ENCODE data around the gene LINGO3.
"Not testable (repeated sequence)": the region's sequence is repeated elsewhere in the genome, so short reads cannot be mapped to it uniquely, and the experiment has no call there.

LINGO3 gene

DNA sequence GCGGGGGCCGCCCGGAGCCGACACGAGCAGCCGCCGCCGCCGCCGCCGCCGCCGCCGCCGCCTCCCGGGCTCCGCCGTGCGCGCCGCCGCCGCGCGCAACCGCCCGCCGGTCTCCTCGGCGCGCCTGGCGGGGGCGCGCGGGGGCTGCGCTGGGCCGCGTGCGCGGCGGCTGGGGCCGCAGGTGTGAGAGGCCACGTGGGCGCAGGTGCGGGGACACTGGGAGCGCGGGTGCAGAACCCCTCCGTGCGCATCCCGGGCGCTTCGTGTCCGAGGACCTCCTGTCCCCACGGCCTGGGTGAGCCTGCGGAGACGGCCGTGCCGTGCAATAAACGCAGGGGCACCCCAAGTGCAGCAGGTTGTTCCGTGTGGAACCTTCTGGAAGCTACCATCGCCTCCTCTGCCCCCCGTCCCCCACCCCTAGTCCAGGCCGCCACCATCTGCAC is at the start of gene LINGO3:
Gene LINGO3, minus strand, starts transcription at position 41 of the 443 bp plus-strand sequence. CDS start 16,378 bp downstream, outside the sequence.
- DNase-seq (ENCODE audit: low read depth in 3 of 3), result no peak

DNA sequence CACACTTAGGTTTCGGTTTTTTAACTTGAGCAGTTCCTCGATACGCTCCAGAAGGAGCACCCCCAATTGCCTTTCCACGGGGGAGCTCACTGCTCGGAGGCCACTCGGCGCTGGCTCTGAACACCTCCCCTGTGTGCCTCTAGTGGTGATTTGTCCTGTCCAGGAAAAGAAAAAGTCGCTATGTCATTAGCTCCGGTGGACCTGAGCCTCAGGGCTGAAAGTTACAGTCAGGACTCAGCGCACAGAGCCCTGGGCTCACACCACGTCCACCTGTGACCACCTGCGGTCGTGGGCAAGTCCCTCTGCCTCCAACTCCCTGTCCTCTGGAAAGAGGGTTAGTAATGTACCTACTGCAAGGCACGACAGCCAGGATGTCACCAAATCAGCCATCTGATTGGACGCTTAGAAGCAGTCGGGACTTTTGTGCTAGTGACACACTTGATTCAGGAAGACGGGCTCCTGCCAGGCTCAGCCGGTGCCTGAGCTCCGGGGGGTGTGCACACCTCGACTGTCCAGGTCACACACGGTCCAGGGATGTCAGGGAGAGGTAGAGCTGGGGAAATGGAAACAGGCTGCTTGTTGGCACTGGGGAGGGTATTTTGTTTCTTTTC is 48.2 kb upstream of the LINGO3 start:
- DNase-seq (ENCODE audit: low read depth in 3 of 3), result no peak

GRCh38 chr19:2355168-2356035 is 47.4 kb upstream of the LINGO3 start:
- no peak for DNase-seq (ENCODE audit: low read depth in 3 of 3)

DNA sequence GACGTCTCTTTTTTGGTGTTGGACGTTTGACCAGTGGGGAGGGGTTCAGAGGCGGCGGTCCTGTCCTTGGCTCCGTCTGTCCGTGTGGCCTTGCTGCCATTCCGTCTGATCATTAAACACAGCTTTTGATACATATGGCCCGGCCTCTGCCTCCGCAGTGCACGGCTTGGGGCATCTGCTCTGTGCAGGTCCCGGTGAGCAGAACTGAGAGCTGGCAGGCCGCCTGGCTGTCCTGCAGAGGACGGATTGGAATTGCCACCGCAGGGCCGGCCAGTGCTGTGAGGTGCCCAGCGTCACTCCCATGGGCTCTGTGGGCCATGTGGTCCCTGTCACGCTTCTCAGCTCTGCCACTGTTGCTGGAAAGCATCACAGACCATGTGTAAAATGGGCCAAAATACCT is 46.7 kb upstream of the LINGO3 start:
- no peak for DNase-seq (ENCODE audit: low read depth in 3 of 3)

GRCh38 chr19:2353887-2354592 is 46.1 kb upstream of the LINGO3 start:
- no peak for DNase-seq (ENCODE audit: low read depth in 3 of 3)

DNA sequence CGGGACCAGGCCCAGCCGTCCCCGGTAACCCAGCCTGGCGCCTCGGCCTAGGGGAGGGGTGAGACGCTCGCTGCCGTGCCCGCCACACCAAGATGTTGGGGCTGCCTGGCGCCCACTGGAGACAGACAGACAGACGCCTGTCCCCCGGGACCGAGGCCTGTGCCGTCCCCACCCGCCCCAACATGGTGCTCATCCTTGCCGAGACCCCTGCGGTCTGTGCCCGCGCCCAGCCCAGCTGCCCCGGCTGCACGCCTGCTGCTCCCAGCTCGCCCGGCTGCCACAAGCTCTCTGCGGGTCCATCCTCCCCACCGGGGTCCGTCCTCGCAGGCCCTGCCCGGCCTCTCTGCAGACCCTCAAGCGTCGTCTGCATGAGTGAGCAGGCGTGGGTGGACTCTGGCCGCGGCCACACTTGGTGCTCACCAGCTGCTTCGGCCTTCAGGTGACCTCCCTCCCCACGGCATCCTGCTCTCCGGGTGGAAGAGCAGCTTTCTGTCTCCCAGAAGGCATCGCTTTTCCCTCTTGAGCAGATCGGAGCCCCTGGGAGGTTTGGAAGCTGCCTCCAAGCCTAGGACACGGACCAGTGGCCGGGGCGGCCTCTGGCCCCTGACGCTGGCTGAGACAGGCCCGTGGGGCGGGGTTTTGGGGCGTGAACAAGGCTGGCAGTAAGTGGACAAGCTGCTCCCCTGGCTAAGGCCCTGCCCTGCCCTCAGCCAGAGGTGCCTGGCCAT is 45.4 kb upstream of the LINGO3 start:
- no peak for DNase-seq (ENCODE audit: low read depth in 3 of 3)

DNA sequence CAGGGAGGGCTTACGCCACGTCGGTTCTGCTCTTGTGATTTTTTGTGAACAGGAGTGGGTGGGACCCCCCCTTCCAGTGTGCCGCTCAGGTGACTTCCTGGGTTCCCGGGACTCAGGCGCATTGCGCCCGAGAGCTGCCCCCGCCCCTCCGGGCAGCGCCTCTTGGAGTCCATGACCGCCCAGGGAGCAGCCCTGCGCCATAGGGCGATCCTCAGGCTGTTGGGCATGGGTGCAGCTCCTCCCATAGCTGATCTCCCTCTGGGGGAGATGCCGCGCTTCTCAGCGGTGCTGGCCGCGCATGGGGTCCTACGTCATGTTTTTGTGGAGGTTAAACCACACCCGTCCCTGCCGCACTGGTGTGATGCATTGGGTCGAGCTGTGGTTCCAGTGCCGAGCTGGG is 44.2 kb upstream of the LINGO3 start:
- no peak for DNase-seq (ENCODE audit: low read depth in 3 of 3)

GRCh38 chr19:2351591-2351990 is 43.6 kb upstream of the LINGO3 start:
- no peak for DNase-seq (ENCODE audit: low read depth in 3 of 3)

DNA sequence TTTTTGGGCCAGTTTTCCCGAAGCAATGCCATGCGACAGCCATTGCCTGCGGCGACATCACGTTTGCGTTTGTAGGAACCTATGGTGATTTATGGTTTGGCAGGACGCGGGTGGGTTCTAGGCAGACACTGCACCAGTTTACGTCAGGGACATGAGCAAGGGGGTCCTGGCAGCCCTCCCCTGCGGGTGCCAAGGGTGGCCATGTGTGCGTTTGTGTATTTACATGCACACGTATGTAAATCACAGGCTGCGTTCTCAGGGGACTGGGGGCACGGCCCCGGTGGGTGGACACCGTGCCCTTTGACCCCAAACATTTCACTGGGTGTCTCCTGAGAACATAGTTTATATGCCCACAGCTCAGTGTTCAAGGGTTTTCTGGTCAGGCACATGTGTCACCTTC is 42.7 kb upstream of the LINGO3 start:
- DNase-seq (ENCODE audit: low read depth in 3 of 3), result no peak

- not testable (repeated sequence) for DNase-seq (ENCODE audit: low read depth in 3 of 3)
Observed at GRCh38 chr19:2349818-2350217, 41.9 kb upstream of the LINGO3 start.

DNA sequence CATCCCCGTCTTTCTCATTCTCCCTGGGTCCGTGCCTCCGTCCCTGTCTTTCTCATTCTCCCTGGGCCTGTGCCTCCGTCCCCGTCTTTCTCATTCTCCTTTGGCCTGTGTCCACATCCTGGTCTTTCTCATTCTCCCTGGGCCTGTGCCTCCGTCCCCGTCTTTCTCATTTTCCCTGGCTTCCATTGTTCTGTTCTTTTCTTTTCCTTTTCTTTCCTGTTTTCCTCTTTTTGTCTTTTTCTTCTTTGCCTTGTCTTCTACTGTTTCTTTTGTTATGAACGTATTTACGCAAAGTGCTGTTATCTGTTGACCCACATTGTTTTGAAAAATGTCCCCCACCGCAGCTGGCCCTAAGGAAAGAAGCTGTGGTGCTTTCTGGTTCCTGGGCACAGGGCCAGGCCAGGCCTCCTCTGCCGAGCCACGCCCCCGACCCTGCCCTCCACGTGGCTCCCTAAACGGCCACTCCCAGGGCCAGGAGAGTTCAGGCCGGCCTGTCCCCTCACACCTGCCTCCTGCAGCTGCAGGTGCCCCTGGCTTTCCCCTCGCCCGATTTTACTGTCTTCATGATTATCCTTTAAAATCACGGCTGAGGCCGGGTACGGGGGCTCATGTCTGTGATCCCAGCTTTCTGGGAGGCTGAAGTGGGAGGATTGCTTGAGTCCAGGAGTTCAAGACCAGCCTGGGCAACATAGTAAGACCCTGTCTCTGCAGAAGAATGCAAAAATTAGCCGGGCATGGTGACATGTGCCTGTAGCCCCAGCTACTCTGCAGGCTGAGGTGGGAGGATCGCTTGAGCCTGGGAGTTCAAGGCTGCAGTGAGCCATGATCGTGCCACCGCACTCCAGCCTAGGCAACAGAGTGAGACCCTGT is 38.1 kb upstream of the LINGO3 start:
- no peak for DNase-seq (ENCODE audit: low read depth in 3 of 3)

DNA sequence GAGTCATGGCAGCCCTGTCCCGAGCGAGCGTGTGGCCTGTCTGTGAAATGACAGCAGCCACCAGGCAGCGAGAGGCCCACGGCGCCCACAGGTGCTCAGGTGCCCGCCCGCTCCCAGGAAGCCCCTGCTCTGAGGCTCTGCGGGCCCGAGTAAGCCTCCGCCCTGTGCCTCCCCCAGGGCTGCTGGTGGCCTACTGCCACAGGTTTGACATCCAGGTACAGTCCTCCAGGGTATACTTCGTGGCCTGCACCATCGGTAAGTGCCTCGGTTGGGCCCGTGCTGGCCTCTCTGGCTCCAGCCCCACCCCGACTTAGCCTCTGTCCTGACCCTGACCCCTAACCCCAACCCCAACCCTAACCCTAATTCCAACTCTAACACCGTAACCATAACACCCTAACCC is 37.1 kb upstream of the LINGO3 start:
- DNase-seq (ENCODE audit: low read depth in 3 of 3), result no peak

DNA sequence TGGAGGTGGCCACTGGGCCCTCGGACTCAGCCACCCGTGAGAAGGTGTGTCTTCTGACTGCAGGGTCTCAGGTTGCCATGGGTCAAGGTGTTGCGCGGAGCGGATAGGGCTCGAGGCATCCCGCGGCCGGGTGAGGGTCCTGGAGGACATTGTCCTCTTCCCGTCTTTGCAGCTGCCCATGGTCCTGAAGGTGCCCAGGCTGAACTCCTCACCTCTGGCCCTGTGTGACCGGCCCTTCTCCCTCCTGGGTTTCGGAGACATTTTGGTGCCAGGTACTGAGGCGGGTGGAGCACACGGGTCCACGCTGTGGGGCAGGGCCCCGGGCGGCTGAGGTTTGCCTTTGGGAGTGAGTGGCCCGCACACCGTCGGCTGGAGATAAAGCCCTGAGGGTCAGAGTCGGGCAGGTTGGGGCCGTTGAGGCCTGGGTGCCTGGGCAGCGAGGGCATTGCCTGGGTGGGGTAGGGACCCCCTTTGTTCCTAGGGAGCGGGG is 36.5 kb upstream of the LINGO3 start:
- DNase-seq (ENCODE audit: low read depth in 3 of 3), result no peak

DNA sequence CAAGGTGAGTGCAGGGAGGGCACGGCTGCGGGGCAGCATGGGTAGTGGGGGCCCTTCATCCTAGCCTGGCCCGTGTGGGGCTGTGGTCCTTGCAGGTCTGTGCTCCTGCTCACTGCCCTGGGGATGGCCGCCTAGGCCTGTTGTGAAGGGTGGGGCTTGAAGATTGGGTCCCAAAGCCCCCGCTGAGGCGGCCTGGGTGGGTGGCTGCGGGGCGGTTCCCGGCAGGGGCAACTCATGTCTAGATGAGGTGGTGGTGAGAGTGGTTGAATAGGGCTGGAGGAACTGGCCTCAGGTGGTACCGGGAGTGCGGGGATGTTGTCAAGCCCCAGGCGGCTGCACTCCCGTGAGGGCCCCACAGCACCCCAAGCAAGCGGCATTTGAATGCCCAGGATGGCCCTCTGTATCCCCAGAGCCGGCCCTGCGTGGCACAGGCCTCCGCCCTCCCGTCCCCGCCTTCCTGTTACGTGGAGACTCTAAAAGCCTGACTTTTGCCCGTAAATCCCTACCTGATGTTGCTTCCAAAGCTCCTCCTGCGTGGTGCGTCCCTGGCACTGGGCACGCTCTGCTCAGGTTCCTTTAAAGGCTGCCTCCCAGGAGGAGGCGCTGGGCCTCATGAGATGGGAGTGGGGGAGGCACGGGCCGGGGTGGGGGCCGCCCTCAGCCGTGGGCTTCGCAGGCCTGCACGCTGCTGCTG is 35.5 kb upstream of the LINGO3 start:
- no peak for DNase-seq (ENCODE audit: low read depth in 3 of 3)

- no peak for DNase-seq (ENCODE audit: low read depth in 3 of 3)
Observed at GRCh38 chr19:2342656-2343288, 34.8 kb upstream of the LINGO3 start.

- no peak for DNase-seq (ENCODE audit: low read depth in 3 of 3)
Observed at GRCh38 chr19:2341982-2342381, 34.0 kb upstream of the LINGO3 start.

DNA sequence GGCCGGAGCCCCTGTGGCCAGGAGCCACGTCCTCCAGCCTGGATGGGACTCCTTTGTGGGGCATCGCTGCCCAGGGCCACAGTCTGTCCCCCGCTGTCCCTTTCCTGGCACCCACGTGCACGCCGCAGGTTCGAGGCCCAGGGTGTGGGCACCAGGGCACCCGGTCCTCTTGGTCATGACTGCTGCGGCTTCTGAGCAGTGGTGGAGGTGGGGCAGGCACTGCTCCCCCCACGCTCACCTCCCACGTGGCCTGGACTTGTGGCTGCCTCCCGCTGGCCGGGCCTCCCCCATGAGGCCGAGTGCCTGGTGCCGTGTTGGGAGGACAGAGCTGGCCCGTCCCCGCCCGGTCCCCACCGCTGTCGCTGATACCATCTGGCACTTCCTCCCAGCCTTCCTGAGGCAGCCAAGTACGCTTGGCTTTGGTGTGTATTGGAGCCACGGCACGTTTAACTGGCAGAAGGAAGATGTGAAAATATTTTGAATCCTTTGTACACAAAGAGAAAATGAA is 33.3 kb upstream of the LINGO3 start:
- DNase-seq (ENCODE audit: low read depth in 3 of 3), result no peak

GRCh38 chr19:2340496-2341243 is 32.7 kb upstream of the LINGO3 start:
- DNase-seq (ENCODE audit: low read depth in 3 of 3), result no peak
